NCI-H748 (cell line): ENCODE results near the gene FMNL2.

Experiments used
- DNase-seq: peaks from one replicate; lab custom pipeline; 2025; ENCODE audit not compliant: unreplicated experiment; lab: John Stamatoyannopoulos, UW

The FMNL2 gene

GRCh38 chr2:152421521-152422370 lies 86.8 kb downstream of the FMNL2 start:
- DNase-seq: peak; percentile 11

GRCh38 chr2:152423684-152424083 lies 88.7 kb downstream of the FMNL2 start:
- DNase-seq: no peak

- no peak for DNase-seq
Measured at GRCh38 chr2:152425765-152426727, 91.1 kb downstream of the FMNL2 start.

GRCh38 chr2:152426801-152427200 lies 91.8 kb downstream of the FMNL2 start:
- no peak for DNase-seq

- DNase-seq: no peak
Measured at GRCh38 chr2:152427902-152428301, 92.9 kb downstream of the FMNL2 start.

GRCh38 chr2:152428800-152429582 lies 94.0 kb downstream of the FMNL2 start:
- no peak for DNase-seq

- DNase-seq: no peak
Measured at GRCh38 chr2:152430876-152431275, 95.9 kb downstream of the FMNL2 start.

GRCh38 chr2:152431370-152432098 lies 96.6 kb downstream of the FMNL2 start:
- DNase-seq: no peak

- DNase-seq: no peak
Measured at GRCh38 chr2:152432206-152432653, 97.3 kb downstream of the FMNL2 start.

- no peak for DNase-seq
Measured at GRCh38 chr2:152432765-152433164, 97.8 kb downstream of the FMNL2 start.

- DNase-seq: no peak
Measured at GRCh38 chr2:152433289-152433688, 98.3 kb downstream of the FMNL2 start.

GRCh38 chr2:152433791-152434190 lies 98.8 kb downstream of the FMNL2 start:
- DNase-seq: no peak

GRCh38 chr2:152434395-152435182 lies 99.6 kb downstream of the FMNL2 start:
- no peak for DNase-seq

GRCh38 chr2:152436148-152436547 lies 101.2 kb downstream of the FMNL2 start:
- no peak for DNase-seq

- no peak for DNase-seq
Measured at GRCh38 chr2:152437276-152438108, 102.5 kb downstream of the FMNL2 start.

GRCh38 chr2:152440049-152440448 lies 105.1 kb downstream of the FMNL2 start:
- DNase-seq: no peak

- no peak for DNase-seq
Measured at GRCh38 chr2:152440460-152440859, 105.5 kb downstream of the FMNL2 start.

GRCh38 chr2:152441961-152442360 lies 107.0 kb downstream of the FMNL2 start:
- DNase-seq: no peak

GRCh38 chr2:152443771-152444170 lies 108.8 kb downstream of the FMNL2 start:
- no peak for DNase-seq
